Measurements from ENCODE around the gene ETF1. TPM values are rescaled to one million over a fixed set of nuclear protein-coding genes. Genes with fewer than 3 reads are reported as not detected.

The ETF1 gene
- total RNA-seq, 1 donor from 2014 or later, result 201 TPM

DNA sequence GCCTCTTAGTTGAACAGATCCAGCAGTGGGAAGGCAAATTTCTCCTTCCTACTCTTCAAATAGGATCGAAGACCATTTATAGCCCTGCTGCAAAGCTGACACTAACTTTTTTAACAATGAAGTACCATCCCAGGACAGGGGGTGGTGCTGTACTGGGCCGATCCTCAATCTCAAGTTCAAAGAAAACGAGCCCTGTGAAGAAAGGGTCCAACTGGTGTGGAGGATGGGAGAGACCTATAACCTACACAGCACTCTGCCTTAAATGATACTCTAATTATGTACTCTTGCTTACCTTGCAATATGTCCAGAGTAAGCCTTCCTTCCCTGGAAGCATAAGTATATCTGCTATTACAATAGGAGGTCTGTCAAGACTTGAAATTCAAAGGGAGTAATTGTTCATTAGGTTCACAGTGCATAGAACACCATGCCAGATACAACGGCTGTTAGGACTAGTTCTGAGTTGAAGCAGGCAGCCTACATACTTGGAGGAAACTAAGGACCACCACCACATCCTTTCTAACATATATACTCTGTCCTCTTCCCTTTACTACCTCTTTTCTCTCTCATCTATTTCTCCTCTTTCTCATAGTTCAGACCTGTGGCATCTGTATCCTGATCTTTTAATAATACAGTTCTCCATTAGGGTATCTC, 6.2 kb downstream of the ETF1 start:
- H3K27ac Mint-ChIP-seq, result peak overlapping the region; percentile 32
- no peak for DNase-seq (ENCODE audit: low spot score)
- peaks cover 56% of the 10 kb centered on the region for H3K36me3 Mint-ChIP-seq (ENCODE audit: low read depth)
- no peak overlapping the region for H3K4me3 Mint-ChIP-seq
- intact Hi-C loops (cut with micrococcal nuclease), result no loop called here
- peaks cover 65% of the 10 kb centered on the region for H3K4me1 Mint-ChIP-seq (ENCODE audit: low read depth)
- H3K9me3 Mint-ChIP-seq, result no peaks in the 10 kb centered on the region
- H3K27me3 Mint-ChIP-seq (ENCODE audit: insufficient read depth), result no peaks in the 10 kb centered on the region

DNA sequence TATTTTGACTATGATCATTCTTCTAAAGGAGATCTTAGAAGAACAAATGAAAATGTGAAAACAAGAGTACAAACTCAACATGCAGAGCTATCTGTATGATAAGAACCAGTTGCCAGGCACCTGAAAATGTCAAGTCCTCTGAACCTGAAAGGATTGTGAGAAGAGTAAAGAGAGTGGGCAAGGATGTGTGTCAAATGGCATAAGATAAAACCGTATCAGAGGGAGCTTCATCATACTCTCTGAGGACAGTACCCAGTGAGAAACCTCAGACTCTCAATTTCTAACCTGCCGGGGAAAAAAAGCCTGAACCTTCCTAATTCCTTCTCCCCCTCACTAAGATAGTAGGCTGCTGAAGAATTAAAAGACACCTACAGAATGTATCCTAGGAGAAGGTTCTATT, 6.8 kb downstream of the ETF1 start:
- intact Hi-C loops (cut with micrococcal nuclease), result no loop called here
- peaks cover 59% of the 10 kb centered on the region for H3K4me1 Mint-ChIP-seq (ENCODE audit: low read depth)
- H3K36me3 Mint-ChIP-seq (ENCODE audit: low read depth), result peaks cover 53% of the 10 kb centered on the region

DNA sequence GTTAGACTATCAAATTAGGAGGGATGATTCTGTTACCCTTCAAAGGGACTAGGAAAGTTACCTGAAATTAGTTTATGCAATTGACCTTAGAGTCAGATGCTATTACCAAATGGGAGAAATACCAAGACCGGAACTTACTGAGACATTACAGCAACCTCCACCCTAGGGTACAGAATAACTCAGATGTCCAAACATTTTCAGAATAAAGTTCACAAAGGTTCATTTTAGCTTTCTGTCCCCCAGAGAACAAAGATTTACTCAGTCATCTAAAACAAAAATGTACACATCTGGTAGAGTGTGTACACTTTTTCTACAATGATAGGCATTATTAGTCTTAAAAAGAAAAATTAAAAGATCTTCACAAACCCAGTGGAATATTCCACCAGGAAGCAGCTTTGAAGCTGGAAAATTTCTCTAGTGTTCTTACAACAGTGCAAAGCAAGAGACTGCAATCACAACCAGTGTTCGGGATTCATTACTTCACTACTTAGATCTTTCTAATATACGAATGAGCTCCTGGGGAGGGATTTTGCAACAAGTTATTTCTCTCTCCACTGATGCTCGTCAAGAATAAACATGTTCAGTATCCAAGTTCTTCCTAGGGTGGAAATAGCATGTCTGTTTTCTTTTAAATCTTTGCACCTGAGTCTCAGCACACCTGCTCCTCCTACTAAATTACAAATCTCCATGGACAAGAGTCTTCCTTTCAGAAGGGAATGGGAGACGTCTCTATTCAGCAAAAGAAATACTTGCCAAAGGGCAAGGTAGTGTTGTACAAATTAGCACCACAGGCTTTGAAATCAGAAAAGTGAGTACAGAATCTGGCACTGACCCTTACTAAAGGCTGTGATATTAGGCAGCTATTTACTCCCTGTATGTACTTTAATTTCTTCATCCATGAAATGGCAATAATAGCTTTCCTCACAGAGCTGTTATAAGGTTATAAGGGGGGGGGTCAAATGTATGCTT, 8.8 kb downstream of the ETF1 start:
- H3K27ac Mint-ChIP-seq, result no peak overlapping the region
- H3K9me3 Mint-ChIP-seq, result no peaks in the 10 kb centered on the region
- no peak overlapping the region for H3K4me3 Mint-ChIP-seq
- no peak for DNase-seq (ENCODE audit: low spot score)
- H3K36me3 Mint-ChIP-seq (ENCODE audit: low read depth), result peaks cover 47% of the 10 kb centered on the region
- intact Hi-C loops (cut with micrococcal nuclease), result no loop called here
- no peaks in the 10 kb centered on the region for H3K27me3 Mint-ChIP-seq (ENCODE audit: insufficient read depth)
- peaks cover 43% of the 10 kb centered on the region for H3K4me1 Mint-ChIP-seq (ENCODE audit: low read depth)

More for the DNA sequence above, 6.8 kb downstream of the ETF1 start:
- no peak for DNase-seq (ENCODE audit: low spot score)
- no peaks in the 10 kb centered on the region for H3K27me3 Mint-ChIP-seq (ENCODE audit: insufficient read depth)
- peak overlapping the region; percentile 12 for H3K27ac Mint-ChIP-seq
- no peak overlapping the region for H3K4me3 Mint-ChIP-seq
- no peaks in the 10 kb centered on the region for H3K9me3 Mint-ChIP-seq

DNA sequence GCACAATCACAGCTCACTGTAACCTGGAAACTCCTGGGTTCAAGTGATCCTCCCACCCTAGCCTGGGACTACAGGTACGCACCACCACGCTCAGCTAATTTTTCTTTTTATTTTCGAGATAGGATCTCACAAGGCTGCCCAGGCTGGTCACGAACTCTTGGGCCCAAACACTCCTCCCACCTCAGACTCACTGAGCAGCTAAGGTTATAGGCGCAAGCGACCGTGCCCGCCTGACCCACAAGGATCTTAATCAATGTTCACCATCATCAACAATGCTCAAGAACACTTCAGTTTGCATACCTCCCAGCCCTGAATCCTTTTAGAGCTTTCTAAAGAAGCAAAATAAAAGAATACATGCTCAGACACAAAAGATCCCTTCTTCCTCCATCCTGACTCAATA, 13.2 kb downstream of the ETF1 start:
- H3K4me3 Mint-ChIP-seq, result no peak overlapping the region

DNA sequence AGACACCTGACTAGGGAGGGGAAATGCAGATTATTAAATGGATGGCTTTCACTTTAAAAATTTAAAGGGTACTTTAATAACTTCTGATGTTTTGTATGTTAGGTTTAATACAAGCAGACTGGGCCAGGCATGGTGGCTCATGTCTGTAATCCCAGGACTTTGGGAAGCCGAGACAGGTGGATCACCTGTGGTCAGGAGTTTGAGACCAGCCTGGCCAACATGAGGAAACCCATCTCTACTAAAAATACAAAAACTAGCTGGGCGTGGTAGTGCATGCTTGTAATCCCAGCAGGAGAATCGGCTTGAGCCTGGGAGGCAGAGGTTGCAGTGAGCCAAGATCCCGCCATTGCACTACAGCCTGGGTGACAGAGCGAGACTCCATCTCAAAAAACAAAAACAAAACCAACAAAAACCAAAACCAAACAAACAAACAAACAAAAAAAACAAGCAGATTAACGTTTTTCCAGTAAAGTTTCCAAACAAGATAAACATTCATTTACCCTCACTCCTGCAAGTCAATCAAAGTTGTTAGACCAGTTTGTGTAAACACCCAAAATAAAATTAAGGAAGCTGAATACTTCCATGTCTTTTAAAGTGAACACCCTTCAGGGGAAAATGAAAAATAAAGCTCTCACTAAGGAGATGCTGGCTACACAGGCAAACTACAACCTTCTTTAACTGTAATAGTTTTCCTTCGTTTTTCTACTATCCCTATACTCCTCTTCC, 14.1 kb downstream of the ETF1 start:
- H3K9me3 Mint-ChIP-seq, result no peaks in the 10 kb centered on the region
- peaks cover 30% of the 10 kb centered on the region for H3K4me1 Mint-ChIP-seq (ENCODE audit: low read depth)
- H3K36me3 Mint-ChIP-seq (ENCODE audit: low read depth), result peaks cover 25% of the 10 kb centered on the region
- H3K27ac Mint-ChIP-seq, result peak overlapping the region; percentile 22
- no peak for DNase-seq (ENCODE audit: low spot score)
- H3K4me3 Mint-ChIP-seq, result no peak overlapping the region
- intact Hi-C loops (cut with micrococcal nuclease), result no loop called here
- no peaks in the 10 kb centered on the region for H3K27me3 Mint-ChIP-seq (ENCODE audit: insufficient read depth)

More for the DNA sequence above, 13.2 kb downstream of the ETF1 start:
- H3K4me1 Mint-ChIP-seq (ENCODE audit: low read depth), result peaks cover 38% of the 10 kb centered on the region
- H3K36me3 Mint-ChIP-seq (ENCODE audit: low read depth), result peaks cover 34% of the 10 kb centered on the region
- H3K27me3 Mint-ChIP-seq (ENCODE audit: insufficient read depth), result no peaks in the 10 kb centered on the region
- no peak for DNase-seq (ENCODE audit: low spot score)
- H3K9me3 Mint-ChIP-seq, result no peaks in the 10 kb centered on the region
- intact Hi-C loops (cut with micrococcal nuclease), result no loop called here
- H3K27ac Mint-ChIP-seq, result no peak overlapping the region

DNA sequence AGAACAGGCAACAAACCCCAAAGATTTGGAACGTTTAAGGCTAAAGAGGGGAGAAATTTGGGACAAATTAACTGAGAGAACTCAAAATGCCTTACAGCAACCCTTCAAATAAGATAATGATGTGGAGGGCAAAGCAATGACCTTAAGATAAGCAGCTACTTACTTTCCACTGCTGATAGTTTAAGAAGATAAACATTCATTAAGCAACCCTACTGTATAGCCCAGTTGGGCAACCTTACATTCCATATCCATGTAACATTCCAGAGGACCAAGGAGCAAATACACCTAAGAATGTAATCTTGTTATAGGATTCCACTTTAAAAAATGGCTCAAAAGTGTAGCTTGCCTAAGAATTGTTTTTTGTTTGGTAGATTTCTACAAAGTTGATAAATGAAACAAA, 14.8 kb downstream of the ETF1 start:
- no peak overlapping the region for H3K27ac Mint-ChIP-seq
- H3K9me3 Mint-ChIP-seq, result no peaks in the 10 kb centered on the region
- no peak for DNase-seq (ENCODE audit: low spot score)
- H3K27me3 Mint-ChIP-seq (ENCODE audit: insufficient read depth), result no peaks in the 10 kb centered on the region
- no peak overlapping the region for H3K4me3 Mint-ChIP-seq
- intact Hi-C loops (cut with micrococcal nuclease), result no loop called here
- H3K4me1 Mint-ChIP-seq (ENCODE audit: low read depth), result peaks cover 25% of the 10 kb centered on the region
- peaks cover 22% of the 10 kb centered on the region for H3K36me3 Mint-ChIP-seq (ENCODE audit: low read depth)

DNA sequence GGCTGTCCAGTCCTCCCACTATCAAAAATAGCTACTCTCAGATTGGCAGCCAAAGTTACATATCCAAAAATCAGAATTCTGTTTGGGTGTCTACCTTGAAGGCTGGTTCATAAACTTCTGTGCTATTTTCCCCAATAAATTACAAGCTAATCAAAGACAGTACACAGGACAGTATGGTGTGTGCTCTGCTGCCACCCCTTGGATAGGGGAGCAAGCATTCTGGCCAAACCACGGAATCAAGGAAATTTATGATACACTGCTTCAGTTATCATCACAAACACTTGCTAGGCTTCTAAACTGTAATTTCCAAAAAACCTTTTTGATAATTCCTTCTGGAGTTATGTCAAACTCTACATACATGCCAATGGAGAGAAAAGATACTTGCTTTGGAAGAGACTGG, 15.9 kb downstream of the ETF1 start:
- peak overlapping the region; percentile 47 for H3K27ac Mint-ChIP-seq
- peaks cover 18% of the 10 kb centered on the region for H3K36me3 Mint-ChIP-seq (ENCODE audit: low read depth)
- H3K4me3 Mint-ChIP-seq, result no peak overlapping the region

DNA sequence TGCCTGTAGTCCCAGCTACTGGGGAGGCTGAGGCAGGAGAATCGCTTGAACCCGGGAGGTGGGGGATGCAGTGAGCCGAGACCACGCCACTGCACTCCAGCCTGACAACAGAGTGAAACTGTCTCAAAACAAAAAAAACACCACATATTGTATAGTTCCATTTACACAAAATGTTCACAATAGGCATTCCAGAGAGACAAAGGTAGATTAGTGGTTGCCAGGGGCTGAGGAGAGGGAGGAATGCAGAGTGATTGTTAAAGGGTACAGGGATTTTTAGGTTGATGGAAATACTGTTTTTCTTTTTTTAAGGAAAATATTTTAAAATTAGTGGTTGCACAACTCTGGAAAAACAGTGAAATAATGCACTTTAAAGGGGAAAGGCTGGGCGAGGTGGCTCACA, 19.6 kb downstream of the ETF1 start:
- Mint-ChIP-seq H3K27ac (peak overlapping the region; percentile 3), H3K4me1 (ENCODE audit: low read depth) (peaks cover 25% of the 10 kb centered on the region), H3K9me3 (no peaks in the 10 kb centered on the region), H3K36me3 (ENCODE audit: low read depth) (peaks cover 16% of the 10 kb centered on the region), H3K27me3 (ENCODE audit: insufficient read depth) (no peaks in the 10 kb centered on the region), H3K4me3 (no peak overlapping the region)
- intact Hi-C loops (cut with micrococcal nuclease), result no loop called here
- no peak for DNase-seq (ENCODE audit: low spot score)

More for the DNA sequence above, 15.9 kb downstream of the ETF1 start:
- DNase-seq (ENCODE audit: low spot score), result no peak
- intact Hi-C loops (cut with micrococcal nuclease), result no loop called here
- Mint-ChIP-seq H3K27me3 (ENCODE audit: insufficient read depth) (no peaks in the 10 kb centered on the region), H3K9me3 (no peaks in the 10 kb centered on the region), H3K4me1 (ENCODE audit: low read depth) (peaks cover 23% of the 10 kb centered on the region)

DNA sequence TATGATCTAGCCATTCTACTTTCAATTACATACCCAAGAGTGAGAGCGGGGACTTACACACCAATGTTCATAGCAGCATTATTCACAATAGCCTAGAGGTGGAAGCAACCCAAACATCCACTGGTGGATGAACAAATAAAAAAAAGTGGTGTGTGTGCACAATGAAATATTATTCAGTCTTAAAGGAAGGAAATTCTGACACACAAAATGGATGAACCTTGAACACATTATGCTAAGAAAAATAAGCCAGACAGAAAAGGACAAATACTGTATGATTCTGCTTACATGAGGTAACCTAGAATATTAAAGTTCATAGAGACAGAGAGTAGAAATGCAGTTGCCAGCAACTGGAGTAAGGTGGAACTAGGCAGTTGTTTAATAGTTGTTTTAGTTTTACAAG, 22.1 kb downstream of the ETF1 start:
- intact Hi-C loops (cut with micrococcal nuclease), result no loop called here
- Mint-ChIP-seq H3K4me3 (no peak overlapping the region), H3K27ac (peak overlapping the region; percentile 59), H3K36me3 (ENCODE audit: low read depth) (peaks cover 21% of the 10 kb centered on the region), H3K27me3 (ENCODE audit: insufficient read depth) (no peaks in the 10 kb centered on the region), H3K9me3 (no peaks in the 10 kb centered on the region), H3K4me1 (ENCODE audit: low read depth) (peaks cover 11% of the 10 kb centered on the region)
- DNase-seq (ENCODE audit: low spot score), result no peak

DNA sequence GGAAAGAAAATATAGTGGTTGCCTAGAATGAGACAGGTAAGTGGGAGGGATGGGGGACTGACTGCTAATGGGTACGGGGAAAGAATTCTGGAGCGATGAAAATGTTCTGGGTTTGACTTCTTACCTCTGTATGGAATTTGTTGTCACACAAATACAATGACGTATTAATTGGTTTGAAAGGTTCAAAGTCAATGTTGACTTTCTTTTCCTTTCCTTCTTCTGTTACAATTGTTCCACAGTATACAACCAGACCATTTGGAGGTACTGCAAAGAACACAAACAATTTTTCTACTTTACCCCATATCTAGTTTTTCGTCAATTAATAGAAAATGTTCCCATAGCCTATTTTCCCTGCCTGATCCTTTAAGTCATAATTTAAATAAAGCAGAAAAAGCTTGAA, 25.6 kb downstream of the ETF1 start:
- Mint-ChIP-seq H3K27ac (no peak overlapping the region), H3K36me3 (ENCODE audit: low read depth) (peaks cover 40% of the 10 kb centered on the region)
- DNase-seq (ENCODE audit: low spot score), result no peak

DNA sequence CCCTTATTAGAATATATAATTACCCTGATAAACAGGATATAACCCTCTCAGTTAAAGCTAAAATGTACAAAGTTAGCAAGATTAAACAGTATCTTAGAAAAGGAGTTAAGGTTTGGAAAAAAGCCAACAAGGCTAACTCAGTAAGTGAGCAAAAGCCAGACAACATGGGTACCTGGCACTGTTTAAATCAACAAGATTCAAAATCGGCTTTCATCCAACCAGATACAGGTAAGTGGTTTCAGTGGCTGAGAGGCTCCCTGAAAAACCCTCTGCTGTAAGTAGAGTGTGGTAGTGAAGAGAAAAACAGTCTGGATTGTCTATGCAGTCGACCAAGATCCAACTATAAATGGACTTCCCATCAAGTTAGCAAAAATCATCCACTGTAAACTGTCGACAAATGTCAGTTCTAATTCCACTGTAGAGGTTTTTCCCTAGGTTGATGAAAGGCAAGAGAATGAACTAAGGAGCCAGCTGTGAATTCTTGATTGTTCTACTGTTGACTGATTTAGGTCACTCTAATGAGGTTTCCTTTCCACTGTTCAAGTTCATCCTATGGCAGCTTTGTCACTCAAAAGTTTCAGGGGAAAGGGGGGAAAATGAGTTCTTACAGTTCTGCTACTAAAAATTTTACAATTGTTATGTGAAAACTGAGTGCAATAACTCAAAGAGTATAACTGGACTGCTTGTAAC, 27.3 kb downstream of the ETF1 start:
- Mint-ChIP-seq H3K4me3 (no peak overlapping the region), H3K36me3 (ENCODE audit: low read depth) (peaks cover 45% of the 10 kb centered on the region), H3K9me3 (no peaks in the 10 kb centered on the region), H3K27me3 (ENCODE audit: insufficient read depth) (no peaks in the 10 kb centered on the region), H3K4me1 (ENCODE audit: low read depth) (peaks cover 7% of the 10 kb centered on the region), H3K27ac (no peak overlapping the region)
- DNase-seq (ENCODE audit: low spot score), result no peak
- intact Hi-C loops (cut with micrococcal nuclease), result no loop called here

More for the DNA sequence above, 25.6 kb downstream of the ETF1 start:
- H3K27me3 Mint-ChIP-seq (ENCODE audit: insufficient read depth), result no peaks in the 10 kb centered on the region
- peaks cover 11% of the 10 kb centered on the region for H3K4me1 Mint-ChIP-seq (ENCODE audit: low read depth)
- no peak overlapping the region for H3K4me3 Mint-ChIP-seq
- intact Hi-C loops (cut with micrococcal nuclease), result no loop called here
- H3K9me3 Mint-ChIP-seq, result no peaks in the 10 kb centered on the region

DNA sequence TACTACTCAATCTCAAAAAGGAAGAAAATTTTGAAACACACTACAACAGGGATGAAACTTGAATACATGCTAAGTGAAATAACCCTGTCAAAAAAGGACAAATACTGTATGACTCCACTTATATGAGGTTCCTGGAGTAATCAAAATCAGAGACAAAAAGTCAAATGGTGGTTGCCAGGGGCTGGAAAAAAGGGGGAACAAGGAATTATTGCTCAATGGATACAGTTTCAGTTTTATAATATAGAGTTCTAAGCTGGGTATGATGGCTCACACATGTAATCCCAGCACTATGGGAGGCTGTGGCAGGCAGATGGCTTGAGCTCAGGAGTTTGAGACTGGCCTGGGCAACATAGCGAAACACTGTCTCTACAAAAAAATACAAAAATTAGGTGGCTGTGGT, 29.0 kb downstream of the ETF1 start:
- peaks cover 5% of the 10 kb centered on the region for H3K4me1 Mint-ChIP-seq (ENCODE audit: low read depth)
- no peak for DNase-seq (ENCODE audit: low spot score)
- H3K27ac Mint-ChIP-seq, result no peak overlapping the region
- intact Hi-C loops (cut with micrococcal nuclease), result no loop called here
- H3K4me3 Mint-ChIP-seq, result no peak overlapping the region
- no peaks in the 10 kb centered on the region for H3K27me3 Mint-ChIP-seq (ENCODE audit: insufficient read depth)
- H3K9me3 Mint-ChIP-seq, result no peaks in the 10 kb centered on the region
- peaks cover 51% of the 10 kb centered on the region for H3K36me3 Mint-ChIP-seq (ENCODE audit: low read depth)
